ENCODE data around the gene CSGALNACT2. TPM values are rescaled to one million over a fixed set of nuclear protein-coding genes. Genes with fewer than 3 reads are reported as not detected.

CSGALNACT2 gene
- polyA plus RNA-seq, 1 of the 3 experiments (the other 2 are of a cell fraction), result 11.5 TPM

DNA sequence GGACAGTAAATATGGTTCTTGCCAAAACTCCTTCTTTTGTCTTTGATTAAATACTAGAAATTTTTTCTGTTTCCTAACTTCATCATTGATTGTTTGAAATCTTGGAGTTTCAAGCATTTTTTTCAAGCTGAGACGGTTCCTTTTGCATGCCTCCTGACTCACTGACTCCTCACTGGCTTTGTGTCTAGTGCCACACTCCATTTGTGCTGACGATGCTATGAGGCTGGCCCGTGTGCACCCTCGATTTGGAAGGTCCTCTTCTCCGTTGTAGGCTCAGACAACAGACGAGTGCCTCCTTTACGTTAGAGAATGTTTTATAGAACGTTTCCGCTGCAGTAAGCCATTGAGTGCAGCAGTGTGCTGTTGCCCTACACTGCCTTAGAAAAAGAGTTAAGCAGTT is 10.8 kb upstream of the CSGALNACT2 start:
- no peaks in the 10 kb centered on the region for H3K9me2 ChIP-seq
- no peak overlapping the region for H3K9ac ChIP-seq
- no peak overlapping the region for H2AFZ ChIP-seq (ENCODE audit: low read depth)
- no peak overlapping the region for H3K4me3 ChIP-seq (ENCODE audit: low read depth in 2 of 2, low read length in 1 of 2)
- H3K27me3 ChIP-seq (ENCODE audit: insufficient read depth), result no peaks in the 10 kb centered on the region
- H3K27ac ChIP-seq (ENCODE audit: low read depth in 2 of 2, low read length in 1 of 2), result peak overlapping the region in 1 of 2 experiments; percentile 34; a peak in 2 of 4 replicates
- H3K9me3 ChIP-seq, result no peaks in the 10 kb centered on the region
- H3K4me2 ChIP-seq, result no peak overlapping the region
- H4K20me1 ChIP-seq (ENCODE audit: insufficient read depth), result no peaks in the 10 kb centered on the region
- 86% methylated on average over 9 of the region's 9 CpGs for WGBS (ENCODE audit: low lambda C conversion rate)
- DNase-seq, result no peak
- H3F3A ChIP-seq (replicated peaks; ENCODE audit: insufficient read depth), result no peaks in the 10 kb centered on the region
- H3K4me1 ChIP-seq (ENCODE audit: control insufficient read depth in 1 of 2, insufficient read depth in 2 of 2, low read depth in 1 of 2, low read length in 1 of 2), result peaks cover 4 to 32% of the 10 kb centered on the region in 2 experiments; a peak in 3 of 4 replicates
- no peaks in the 10 kb centered on the region for H3K79me2 ChIP-seq (ENCODE audit: insufficient read depth)
- ChIA-PET POLR2A (no interaction called here), CTCF (no interaction called here)
- TF ChIP-seq JUND (IDR thresholded peaks at IDR 0.05) (no peak), TCF12 (IDR thresholded peaks at IDR 0.05) (no peak), RFX5 (IDR thresholded peaks at IDR 0.05; ENCODE audit: low read length) (no peak), RXRA (IDR thresholded peaks at IDR 0.05; ENCODE audit: borderline replicate concordance, low read depth) (no peak), FOXJ3 (CRISPR knock-in tag; IDR thresholded peaks at IDR 0.05) (no peak), NRF1 (IDR thresholded peaks at IDR 0.05; ENCODE audit: low read depth, low read length) (no peak)
- TF ChIP-seq, protein P1, sequence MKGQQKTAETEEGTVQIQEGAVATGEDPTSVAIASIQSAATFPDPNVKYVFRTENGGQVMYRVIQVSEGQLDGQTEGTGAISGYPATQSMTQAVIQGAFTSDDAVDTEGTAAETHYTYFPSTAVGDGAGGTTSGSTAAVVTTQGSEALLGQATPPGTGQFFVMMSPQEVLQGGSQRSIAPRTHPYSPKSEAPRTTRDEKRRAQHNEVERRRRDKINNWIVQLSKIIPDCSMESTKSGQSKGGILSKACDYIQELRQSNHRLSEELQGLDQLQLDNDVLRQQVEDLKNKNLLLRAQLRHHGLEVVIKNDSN (IDR thresholded peaks at IDR 0.05; ENCODE audit: borderline replicate concordance, low read depth), result no peak
- peaks cover 0 to 18% of the 10 kb centered on the region in 2 experiments for H3K36me3 ChIP-seq (replicated peaks in 1 of 2; ENCODE audit: control insufficient read depth in 1 of 2, insufficient read depth in 2 of 2, low read length in 1 of 2)

DNA sequence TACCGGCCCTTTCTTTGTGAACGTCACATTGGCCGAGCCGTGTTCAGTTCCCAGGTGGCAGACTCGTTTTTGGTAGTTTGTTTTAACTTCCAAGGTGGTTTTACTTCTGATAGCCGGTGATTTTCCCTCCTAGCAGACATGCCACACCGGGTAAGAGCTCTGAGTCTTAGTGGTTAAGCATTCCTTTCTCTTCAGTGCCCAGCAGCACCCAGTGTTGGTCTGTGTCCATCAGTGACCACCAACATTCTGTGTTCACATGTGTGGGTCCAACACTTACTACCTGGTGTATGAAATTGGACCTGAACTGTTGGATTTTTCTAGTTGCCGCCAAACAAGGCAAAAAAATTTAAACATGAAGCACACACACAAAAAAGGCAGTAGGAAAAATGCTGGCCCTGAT is 9.9 kb upstream of the CSGALNACT2 start:
- H3K9me3 ChIP-seq, result no peaks in the 10 kb centered on the region
- H3K9ac ChIP-seq, result no peak overlapping the region
- no peaks in the 10 kb centered on the region for H4K20me1 ChIP-seq (ENCODE audit: insufficient read depth)
- no peaks in the 10 kb centered on the region for H3F3A ChIP-seq (replicated peaks; ENCODE audit: insufficient read depth)
- peak overlapping the region in 1 of 2 experiments; percentile 86; a peak in 3 of 4 replicates for H3K27ac ChIP-seq (ENCODE audit: low read depth in 2 of 2, low read length in 1 of 2)
- TF ChIP-seq, protein P2, sequence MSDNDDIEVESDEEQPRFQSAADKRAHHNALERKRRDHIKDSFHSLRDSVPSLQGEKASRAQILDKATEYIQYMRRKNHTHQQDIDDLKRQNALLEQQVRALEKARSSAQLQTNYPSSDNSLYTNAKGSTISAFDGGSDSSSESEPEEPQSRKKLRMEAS (IDR thresholded peaks at IDR 0.05; ENCODE audit: low read depth), result no peak
- TF ChIP-seq, protein P3, sequence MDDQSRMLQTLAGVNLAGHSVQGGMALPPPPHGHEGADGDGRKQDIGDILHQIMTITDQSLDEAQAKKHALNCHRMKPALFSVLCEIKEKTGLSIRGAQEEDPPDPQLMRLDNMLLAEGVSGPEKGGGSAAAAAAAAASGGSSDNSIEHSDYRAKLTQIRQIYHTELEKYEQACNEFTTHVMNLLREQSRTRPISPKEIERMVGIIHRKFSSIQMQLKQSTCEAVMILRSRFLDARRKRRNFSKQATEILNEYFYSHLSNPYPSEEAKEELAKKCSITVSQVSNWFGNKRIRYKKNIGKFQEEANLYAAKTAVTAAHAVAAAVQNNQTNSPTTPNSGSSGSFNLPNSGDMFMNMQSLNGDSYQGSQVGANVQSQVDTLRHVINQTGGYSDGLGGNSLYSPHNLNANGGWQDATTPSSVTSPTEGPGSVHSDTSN (IDR thresholded peaks at IDR 0.05), result no peak
- TF ChIP-seq YY1 (IDR thresholded peaks at IDR 0.05; ENCODE audit: low read depth), result no peak
- no peak for TF ChIP-seq FOSL2 (IDR thresholded peaks at IDR 0.05; ENCODE audit: borderline replicate concordance, low read depth)
- no peak for TF ChIP-seq TAF1 (IDR thresholded peaks at IDR 0.05; ENCODE audit: borderline replicate concordance, low read depth, low read length)
- no peak for TF ChIP-seq POLR2AphosphoS5 (IDR thresholded peaks at IDR 0.05; ENCODE audit: low read depth, low read length)
- TF ChIP-seq, protein P4, sequence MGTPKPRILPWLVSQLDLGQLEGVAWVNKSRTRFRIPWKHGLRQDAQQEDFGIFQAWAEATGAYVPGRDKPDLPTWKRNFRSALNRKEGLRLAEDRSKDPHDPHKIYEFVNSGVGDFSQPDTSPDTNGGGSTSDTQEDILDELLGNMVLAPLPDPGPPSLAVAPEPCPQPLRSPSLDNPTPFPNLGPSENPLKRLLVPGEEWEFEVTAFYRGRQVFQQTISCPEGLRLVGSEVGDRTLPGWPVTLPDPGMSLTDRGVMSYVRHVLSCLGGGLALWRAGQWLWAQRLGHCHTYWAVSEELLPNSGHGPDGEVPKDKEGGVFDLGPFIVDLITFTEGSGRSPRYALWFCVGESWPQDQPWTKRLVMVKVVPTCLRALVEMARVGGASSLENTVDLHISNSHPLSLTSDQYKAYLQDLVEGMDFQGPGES (IDR thresholded peaks at IDR 0.05; ENCODE audit: low read depth, low read length), result no peak
- TF ChIP-seq FOXM1 (IDR thresholded peaks at IDR 0.05; ENCODE audit: low read depth), result no peak
- TF ChIP-seq RAD21 (IDR thresholded peaks at IDR 0.05; ENCODE audit: low read length), result no peak
- TF ChIP-seq RXRA (IDR thresholded peaks at IDR 0.05; ENCODE audit: borderline replicate concordance, low read depth), result no peak
- TF ChIP-seq NFIC (IDR thresholded peaks at IDR 0.05; ENCODE audit: borderline replicate concordance), result no peak
- no peak overlapping the region for H3K4me3 ChIP-seq (ENCODE audit: low read depth in 2 of 2, low read length in 1 of 2)
- no peaks in the 10 kb centered on the region for H3K27me3 ChIP-seq (ENCODE audit: insufficient read depth)
- H3K4me2 ChIP-seq, result 0 out of 2 replicates have a peak overlapping the region, but pooled peaks have one; percentile 36
- ChIA-PET CTCF (no interaction called here), POLR2A (no interaction called here)
- WGBS (ENCODE audit: low lambda C conversion rate), result 81% methylated on average over 8 of the region's 8 CpGs
- no peaks in the 10 kb centered on the region for H3K79me2 ChIP-seq (ENCODE audit: insufficient read depth)
- H3K9me2 ChIP-seq, result no peaks in the 10 kb centered on the region
- H3K36me3 ChIP-seq (replicated peaks in 1 of 2; ENCODE audit: control insufficient read depth in 1 of 2, insufficient read depth in 2 of 2, low read length in 1 of 2), result peaks cover 0 to 16% of the 10 kb centered on the region in 2 experiments
- H2AFZ ChIP-seq (ENCODE audit: low read depth), result no peak overlapping the region
- DNase-seq, result no peak
- H3K4me1 ChIP-seq (ENCODE audit: control insufficient read depth in 1 of 2, insufficient read depth in 2 of 2, low read depth in 1 of 2, low read length in 1 of 2), result peaks cover 4 to 36% of the 10 kb centered on the region in 2 experiments; a peak in 3 of 4 replicates

Measured in SK-N-SH (cell line).